H9 (cell line): ENCODE results near the gene ARHGEF7. TPM values are rescaled to one million over a fixed set of nuclear protein-coding genes. Genes with fewer than 3 reads are reported as not detected.

Experiments used
- DNase-seq: peaks from one replicate; pipeline ENCODE4 v3.0.0-alpha.2; 2017
- H2AFZ ChIP-seq: one replicate; pipeline ENCODE4 v1.6.1; 2013; ENCODE audit warnings: mild to moderate bottlenecking, low read length, control low read depth, moderate library complexity
- H2AK5ac ChIP-seq: 2 replicates; pipeline ENCODE4 v1.6.1; 2013; ENCODE audit warnings: low read length, control low read depth, mixed read lengths; ENCODE audit not compliant: insufficient read length
- H2BK120ac ChIP-seq: one replicate; pipeline ENCODE4 v1.6.1; 2013; ENCODE audit warnings: low read depth, mild to moderate bottlenecking, low read length, control low read depth, inconsistent platforms; ENCODE audit not compliant: poor library complexity, severe bottlenecking
- H2BK12ac ChIP-seq: 2 replicates; pipeline ENCODE4 v1.6.1; 2013; ENCODE audit warnings: low read length, control low read depth, mixed read lengths, low read depth; ENCODE audit not compliant: insufficient read length
- H2BK15ac ChIP-seq: 2 replicates; pipeline ENCODE4 v1.6.1; 2013; ENCODE audit warnings: low read depth, low read length, control low read depth
- H2BK20ac ChIP-seq: one replicate; pipeline ENCODE4 v1.6.1; 2013; ENCODE audit warnings: low read depth, mild to moderate bottlenecking, low read length, control low read depth, inconsistent platforms; ENCODE audit not compliant: poor library complexity, severe bottlenecking
- H2BK5ac ChIP-seq: 2 replicates; pipeline ENCODE4 v1.6.1; 2013; ENCODE audit warnings: low read length, control low read depth, mixed read lengths; ENCODE audit not compliant: insufficient read length
- H3K14ac ChIP-seq: 2 replicates; pipeline ENCODE4 v1.6.1; 2013; ENCODE audit warnings: low read length, control low read depth; ENCODE audit not compliant: insufficient read depth
- H3K18ac ChIP-seq: 2 replicates; pipeline ENCODE4 v1.6.1; 2013; ENCODE audit warnings: low read depth, mild to moderate bottlenecking, mixed read lengths, low read length, control low read depth; ENCODE audit not compliant: insufficient read length
- H3K23ac ChIP-seq: 2 replicates; pipeline ENCODE4 v1.6.1; 2013; ENCODE audit warnings: low read length, control low read depth, mixed read lengths, low read depth; ENCODE audit not compliant: insufficient read length
- H3K23me2 ChIP-seq: 2 replicates; pipeline ENCODE4 v1.6.1; 2013; ENCODE audit warnings: low read depth, mild to moderate bottlenecking, mixed read lengths, low read length, control low read depth; ENCODE audit not compliant: insufficient read length, poor library complexity, severe bottlenecking
- H3K27ac ChIP-seq: 2 replicates; pipeline ENCODE4 v1.5.1; 2013; ENCODE audit warnings: low read length, control low read depth, mixed read lengths, low read depth; ENCODE audit not compliant: insufficient read length
- H3K27me3 ChIP-seq: 2 replicates; pipeline ENCODE4 v1.6.1; 2013; ENCODE audit warnings: low read length, control low read depth, inconsistent platforms; ENCODE audit not compliant: insufficient read depth
- H3K4ac ChIP-seq: 2 replicates; pipeline ENCODE4 v1.6.1; 2013; ENCODE audit warnings: low read depth, mild to moderate bottlenecking, control low read depth, inconsistent platforms, low read length, moderate library complexity
- H3K4me1 ChIP-seq: 2 replicates; pipeline ENCODE4 v1.6.1; 2013; ENCODE audit warnings: low read length, control low read depth, inconsistent platforms; ENCODE audit not compliant: insufficient read depth
- H3K4me2 ChIP-seq: 2 replicates; pipeline ENCODE4 v1.6.1; 2013; ENCODE audit warnings: low read length, control low read depth, mixed read lengths; ENCODE audit not compliant: insufficient read length, insufficient read depth
- H3K56ac ChIP-seq: 2 replicates; pipeline ENCODE4 v1.6.1; 2013; ENCODE audit warnings: low read depth, mild to moderate bottlenecking, mixed read lengths, low read length, control low read depth; ENCODE audit not compliant: insufficient read length
- H3K79me1 ChIP-seq: 2 replicates; pipeline ENCODE4 v1.6.1; 2013; ENCODE audit warnings: low read depth, mild to moderate bottlenecking, moderate library complexity, low read length, control low read depth, inconsistent platforms; ENCODE audit not compliant: insufficient read depth, poor library complexity, severe bottlenecking
- H3K79me2 ChIP-seq: 2 replicates; pipeline ENCODE4 v1.6.1; 2013; ENCODE audit warnings: low read length, control low read depth, inconsistent platforms; ENCODE audit not compliant: insufficient read depth
- H3K9ac ChIP-seq: 2 replicates; pipeline ENCODE4 v1.6.1; 2013; ENCODE audit warnings: low read length, control low read depth, mixed read lengths; ENCODE audit not compliant: insufficient read length; ENCODE audit errors: extremely low read depth
- H3K9me3 ChIP-seq: one replicate; pipeline ENCODE4 v1.6.1; 2013; ENCODE audit warnings: low read depth, low read length, inconsistent platforms; ENCODE audit not compliant: control insufficient read depth
- H3T11ph ChIP-seq: one replicate; pipeline ENCODE4 v1.6.1; 2013; ENCODE audit warnings: mild to moderate bottlenecking, low read length, control low read depth, inconsistent platforms
- H4K20me1 ChIP-seq: one replicate; pipeline ENCODE4 v1.6.1; 2013; ENCODE audit not compliant: control insufficient read depth, insufficient read length, insufficient read depth
- H4K5ac ChIP-seq: 2 replicates; pipeline ENCODE4 v1.6.1; 2013; ENCODE audit warnings: low read depth, mild to moderate bottlenecking, mixed read lengths, low read length, control low read depth; ENCODE audit not compliant: insufficient read length
- H4K8ac ChIP-seq: replicated peaks from 2 replicates; pipeline ENCODE4 v1.6.1; 2013; ENCODE audit warnings: low read length, control low read depth, mixed read lengths, low read depth; ENCODE audit not compliant: insufficient read length
- H4K91ac ChIP-seq: 2 replicates; pipeline ENCODE4 v1.6.1; 2013; ENCODE audit warnings: low read depth, mild to moderate bottlenecking, moderate library complexity, mixed read lengths, low read length, control low read depth; ENCODE audit not compliant: insufficient read length
- H3K27ac Mint-ChIP-seq, 3 experiments: 2 replicates in 2 of 3; 3 replicates in 1 of 3; pipeline ENCODE4 v1.8.0; 2020 to 2021; ENCODE audit warnings: mixed read lengths in 3 of 3, mild to moderate bottlenecking in 1 of 3, moderate library complexity in 1 of 3
- H3K27me3 Mint-ChIP-seq: 2 replicates; pipeline ENCODE4 v1.8.0; 2021; ENCODE audit warnings: low read depth, mild to moderate bottlenecking, moderate library complexity, mixed read lengths
- H3K36me3 Mint-ChIP-seq, 3 experiments: 2 replicates in 2 of 3; 3 replicates in 1 of 3; pipeline ENCODE4 v1.8.0; 2020 to 2021; ENCODE audit warnings: low read depth in 3 of 3, mixed read lengths in 3 of 3; ENCODE audit not compliant: insufficient read depth in 1 of 3
- H3K4me1 Mint-ChIP-seq, 2 experiments: 2 replicates each; pipeline ENCODE4 v1.8.0; 2020; ENCODE audit warnings: mixed read lengths in 2 of 2
- H3K4me3 Mint-ChIP-seq, 2 experiments: 2 replicates in 1 of 2; 3 replicates in 1 of 2; pipeline ENCODE4 v1.8.0; 2020 to 2021; ENCODE audit warnings: mild to moderate bottlenecking in 2 of 2, mixed read lengths in 2 of 2, moderate library complexity in 1 of 2
- H3K9me3 Mint-ChIP-seq, 2 experiments: 2 replicates in 1 of 2; 3 replicates in 1 of 2; pipeline ENCODE4 v1.8.0; 2020; ENCODE audit warnings: mild to moderate bottlenecking in 2 of 2, mixed read lengths in 2 of 2, moderate library complexity in 1 of 2
- WGBS: extraction: QIAGEN DNeasy Blood & Tissue Kit; methylation state at CpG from one replicate; pipeline ENCODE4 v1.1.7; 2013; ENCODE audit warnings: missing lambda C conversion rate, low lambda C conversion rate, mixed read lengths; ENCODE audit not compliant: insufficient read length; ENCODE audit errors: extremely low coverage; 5-methylcytosine and 5-hydroxymethylcytosine counted together
- total RNA-seq: library from RNA; stranded (reverse); gene quantifications from 2 replicates; pipeline ENCODE4 v1.2.1, GENCODE V29; 2021
- TF ChIP-seq, protein P1 (sequence below): fragments of 200-600 bp; sonication (generic); conservative IDR thresholded peaks from 3 replicates; pipeline ENCODE4 v1.8.0; 2021; ENCODE audit warnings: antibody characterized with exemption, mild to moderate bottlenecking

ARHGEF7 gene
- total RNA-seq, 1 experiment from 2014 or later: 51.9 TPM

GRCh38 chr13:111241862-111242261 is 126.8 kb downstream of the ARHGEF7 start:
- no CpG with 5 or more reads among the region's 11 CpGs for WGBS
- Histone ChIP-seq H2BK120ac (no peak overlapping the region), H3T11ph (no peak overlapping the region), H2AK5ac (no peak overlapping the region), H4K20me1 (no peaks in the 10 kb centered on the region), H3K9ac (no peak overlapping the region), H4K5ac (no peak overlapping the region), H3K9me3 (no peaks in the 10 kb centered on the region), H3K4me2 (no peak overlapping the region), H3K23me2 (no peaks in the 10 kb centered on the region), H3K27me3 (no peaks in the 10 kb centered on the region), H4K91ac (no peak overlapping the region), H2AFZ (no peak overlapping the region), H3K79me2 (no peaks in the 10 kb centered on the region), H3K4me1 (peaks cover 8% of the 10 kb centered on the region; the same call in 1 of the 2 replicates), H4K8ac (no peak overlapping the region), H3K4ac (no peak overlapping the region), H3K79me1 (no peaks in the 10 kb centered on the region), H3K27ac (no peak overlapping the region), H3K23ac (no peak overlapping the region), H3K56ac (no peak overlapping the region), H2BK20ac (no peak overlapping the region), H2BK12ac (no peak overlapping the region), H2BK15ac (no peak overlapping the region), H3K18ac (no peak overlapping the region), H2BK5ac (no peak overlapping the region), H3K14ac (no peak overlapping the region)
- no peak for DNase-seq
- TF ChIP-seq, protein P1, sequence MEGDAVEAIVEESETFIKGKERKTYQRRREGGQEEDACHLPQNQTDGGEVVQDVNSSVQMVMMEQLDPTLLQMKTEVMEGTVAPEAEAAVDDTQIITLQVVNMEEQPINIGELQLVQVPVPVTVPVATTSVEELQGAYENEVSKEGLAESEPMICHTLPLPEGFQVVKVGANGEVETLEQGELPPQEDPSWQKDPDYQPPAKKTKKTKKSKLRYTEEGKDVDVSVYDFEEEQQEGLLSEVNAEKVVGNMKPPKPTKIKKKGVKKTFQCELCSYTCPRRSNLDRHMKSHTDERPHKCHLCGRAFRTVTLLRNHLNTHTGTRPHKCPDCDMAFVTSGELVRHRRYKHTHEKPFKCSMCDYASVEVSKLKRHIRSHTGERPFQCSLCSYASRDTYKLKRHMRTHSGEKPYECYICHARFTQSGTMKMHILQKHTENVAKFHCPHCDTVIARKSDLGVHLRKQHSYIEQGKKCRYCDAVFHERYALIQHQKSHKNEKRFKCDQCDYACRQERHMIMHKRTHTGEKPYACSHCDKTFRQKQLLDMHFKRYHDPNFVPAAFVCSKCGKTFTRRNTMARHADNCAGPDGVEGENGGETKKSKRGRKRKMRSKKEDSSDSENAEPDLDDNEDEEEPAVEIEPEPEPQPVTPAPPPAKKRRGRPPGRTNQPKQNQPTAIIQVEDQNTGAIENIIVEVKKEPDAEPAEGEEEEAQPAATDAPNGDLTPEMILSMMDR: no peak
- H3K36me3 Mint-ChIP-seq: peaks cover 12 to 43% (median 37%) of the 10 kb centered on the region in 3 experiments; a peak in 6 of 7 replicates
- peaks cover 20 to 22% of the 10 kb centered on the region in 2 experiments for H3K4me1 Mint-ChIP-seq
- H3K4me3 Mint-ChIP-seq: no peak overlapping the region
- H3K9me3 Mint-ChIP-seq: no peaks in the 10 kb centered on the region
- peak overlapping the region in 1 of 3 experiments; percentile 83; a peak in 3 of 7 replicates for H3K27ac Mint-ChIP-seq
- no peaks in the 10 kb centered on the region for H3K27me3 Mint-ChIP-seq
